Measurements from ENCODE around the gene UVRAG.

The UVRAG gene

DNA sequence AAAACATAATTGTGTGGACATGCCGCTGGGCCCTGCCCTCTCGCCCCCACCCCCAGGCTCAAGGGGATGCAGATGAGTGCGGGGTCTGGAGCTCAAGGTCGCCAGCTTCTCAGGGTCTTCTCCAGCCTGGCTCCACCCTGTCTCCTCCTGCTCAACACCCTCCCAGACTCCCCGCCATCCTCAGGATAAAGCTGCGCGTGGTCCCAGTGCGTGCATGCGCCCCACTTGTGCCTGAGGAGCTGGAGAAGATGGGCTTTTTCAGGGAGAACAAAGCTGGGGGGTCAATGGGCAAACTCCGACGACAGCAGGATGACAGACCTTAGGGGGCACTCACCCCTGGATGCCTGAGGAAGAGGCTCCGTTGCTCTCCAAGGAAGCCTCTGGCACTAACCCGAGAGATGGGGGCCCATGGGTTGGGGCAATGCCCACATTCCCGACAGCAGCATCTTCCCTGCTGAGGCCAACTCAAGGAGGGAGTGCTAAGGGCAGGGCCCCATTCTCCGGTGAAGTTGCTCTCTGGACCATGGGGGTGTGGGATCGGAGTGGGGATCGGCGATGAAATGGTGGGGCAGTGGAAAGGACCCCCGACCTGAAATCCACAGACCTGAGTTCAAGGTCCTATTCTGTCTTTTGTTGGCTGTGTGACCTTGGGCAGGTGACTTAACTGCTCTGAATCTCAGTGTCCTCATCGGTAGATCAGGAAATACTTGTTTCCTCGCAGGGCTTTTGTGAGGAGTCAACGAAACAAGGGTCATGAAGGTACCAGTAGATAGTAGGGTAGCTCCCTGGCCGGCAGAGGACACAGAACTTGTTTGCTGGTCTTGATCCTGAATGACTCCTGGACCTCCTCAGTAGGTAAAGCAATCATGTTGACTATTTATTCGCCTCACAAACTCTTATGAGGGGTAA, 343.6 kb downstream of the UVRAG start:
- H3K9me3 ChIP-seq (ENCODE audit: low read length), result no peaks in the 10 kb centered on the region
- H3K27me3 ChIP-seq (ENCODE audit: insufficient read depth, low read length), result no peaks in the 10 kb centered on the region; the same call in 1 of the 2 replicates
- no peak overlapping the region for H3K4me2 ChIP-seq (ENCODE audit: low read length)
- H3K9ac ChIP-seq (ENCODE audit: low read length), result no peak overlapping the region
- H2AFZ ChIP-seq (ENCODE audit: low read length), result no peak overlapping the region
- H3K4me3 ChIP-seq (ENCODE audit: low read depth, low read length, poor library complexity, severe bottlenecking), result no peak overlapping the region
- H4K20me1 ChIP-seq (ENCODE audit: insufficient read depth, low read length), result no peaks in the 10 kb centered on the region
- H3K27ac ChIP-seq (ENCODE audit: low read depth, low read length, poor library complexity, severe bottlenecking), result no peak overlapping the region
- no peaks in the 10 kb centered on the region for H3K9me2 ChIP-seq (ENCODE audit: low read depth, low read length)
- H3K4me1 ChIP-seq (ENCODE audit: insufficient read depth, low read length, severe bottlenecking), result no peaks in the 10 kb centered on the region
- no peaks in the 10 kb centered on the region for H3K36me3 ChIP-seq (ENCODE audit: insufficient read depth, low read length)
- no peaks in the 10 kb centered on the region for H3F3A ChIP-seq (ENCODE audit: insufficient read depth, low read length)
- TF ChIP-seq, protein P1, sequence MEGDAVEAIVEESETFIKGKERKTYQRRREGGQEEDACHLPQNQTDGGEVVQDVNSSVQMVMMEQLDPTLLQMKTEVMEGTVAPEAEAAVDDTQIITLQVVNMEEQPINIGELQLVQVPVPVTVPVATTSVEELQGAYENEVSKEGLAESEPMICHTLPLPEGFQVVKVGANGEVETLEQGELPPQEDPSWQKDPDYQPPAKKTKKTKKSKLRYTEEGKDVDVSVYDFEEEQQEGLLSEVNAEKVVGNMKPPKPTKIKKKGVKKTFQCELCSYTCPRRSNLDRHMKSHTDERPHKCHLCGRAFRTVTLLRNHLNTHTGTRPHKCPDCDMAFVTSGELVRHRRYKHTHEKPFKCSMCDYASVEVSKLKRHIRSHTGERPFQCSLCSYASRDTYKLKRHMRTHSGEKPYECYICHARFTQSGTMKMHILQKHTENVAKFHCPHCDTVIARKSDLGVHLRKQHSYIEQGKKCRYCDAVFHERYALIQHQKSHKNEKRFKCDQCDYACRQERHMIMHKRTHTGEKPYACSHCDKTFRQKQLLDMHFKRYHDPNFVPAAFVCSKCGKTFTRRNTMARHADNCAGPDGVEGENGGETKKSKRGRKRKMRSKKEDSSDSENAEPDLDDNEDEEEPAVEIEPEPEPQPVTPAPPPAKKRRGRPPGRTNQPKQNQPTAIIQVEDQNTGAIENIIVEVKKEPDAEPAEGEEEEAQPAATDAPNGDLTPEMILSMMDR (IDR thresholded peaks at IDR 0.05; ENCODE audit: low read length), result no peak
- TF ChIP-seq EZH2 (IDR thresholded peaks at IDR 0.05; ENCODE audit: borderline replicate concordance, low read length), result no peak
- H3K79me2 ChIP-seq (ENCODE audit: insufficient read depth, low read length), result no peaks in the 10 kb centered on the region

- H3K79me2 ChIP-seq (ENCODE audit: insufficient read depth, low read length), result no peaks in the 10 kb centered on the region
- H3K9ac ChIP-seq (ENCODE audit: low read length), result no peak overlapping the region
- H3K4me2 ChIP-seq (ENCODE audit: low read length), result no peak overlapping the region
- no peaks in the 10 kb centered on the region for H3K36me3 ChIP-seq (ENCODE audit: insufficient read depth, low read length)
- no peaks in the 10 kb centered on the region for H3K4me1 ChIP-seq (ENCODE audit: insufficient read depth, low read length, severe bottlenecking)
- H3K27ac ChIP-seq (ENCODE audit: low read depth, low read length, poor library complexity, severe bottlenecking), result no peak overlapping the region
- H3F3A ChIP-seq (ENCODE audit: insufficient read depth, low read length), result no peaks in the 10 kb centered on the region
- no peaks in the 10 kb centered on the region for H3K9me2 ChIP-seq (ENCODE audit: low read depth, low read length)
- H3K4me3 ChIP-seq (ENCODE audit: low read depth, low read length, poor library complexity, severe bottlenecking), result no peak overlapping the region
- no peak for TF ChIP-seq EZH2 (IDR thresholded peaks at IDR 0.05; ENCODE audit: borderline replicate concordance, low read length)
- TF ChIP-seq, protein P1 (IDR thresholded peaks at IDR 0.05; ENCODE audit: low read length), result no peak
- H3K27me3 ChIP-seq (ENCODE audit: insufficient read depth, low read length), result no peaks in the 10 kb centered on the region; the same call in 1 of the 2 replicates
- no peaks in the 10 kb centered on the region for H3K9me3 ChIP-seq (ENCODE audit: low read length)
- H2AFZ ChIP-seq (ENCODE audit: low read length), result no peak overlapping the region
- H4K20me1 ChIP-seq (ENCODE audit: insufficient read depth, low read length), result no peaks in the 10 kb centered on the region
Observed at GRCh38 chr11:76159303-76159937, 344.4 kb downstream of the UVRAG start.

DNA sequence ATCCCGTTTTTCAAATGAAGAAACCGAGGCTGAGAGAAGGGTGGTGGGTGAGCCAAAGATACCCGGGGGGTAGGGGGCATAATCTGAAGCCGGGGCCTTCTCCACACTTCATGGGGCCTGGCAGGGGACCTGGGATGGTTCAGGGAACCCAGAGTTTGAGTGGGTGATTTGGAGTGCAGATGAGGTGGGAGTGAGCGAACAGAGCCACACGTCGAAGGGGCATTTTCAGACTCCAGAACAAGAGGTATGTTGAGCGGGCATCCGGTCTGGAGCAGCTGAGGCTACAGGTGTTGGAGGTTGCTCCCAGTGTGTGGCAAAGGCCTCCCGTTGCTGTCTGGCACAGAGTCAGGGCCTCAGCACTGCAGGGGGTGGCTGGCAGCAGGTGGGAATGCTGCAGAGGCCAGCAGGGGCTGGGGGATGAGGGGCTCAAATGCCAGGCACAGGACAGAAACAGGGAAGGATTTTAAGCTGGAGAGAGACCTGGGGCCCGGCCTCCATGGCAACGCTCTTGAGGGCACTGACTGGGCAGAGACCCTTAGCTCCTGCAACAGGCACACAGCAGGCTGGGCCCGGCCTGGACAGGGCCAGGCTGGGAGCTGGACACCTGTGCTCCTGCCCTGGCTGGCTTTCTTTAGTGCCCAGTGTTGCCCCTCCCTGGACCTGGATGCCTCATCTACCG, 345.1 kb downstream of the UVRAG start:
- Histone ChIP-seq H3K9me3 (ENCODE audit: low read length) (no peaks in the 10 kb centered on the region), H3F3A (ENCODE audit: insufficient read depth, low read length) (no peaks in the 10 kb centered on the region), H4K20me1 (ENCODE audit: insufficient read depth, low read length) (no peaks in the 10 kb centered on the region), H3K27me3 (ENCODE audit: insufficient read depth, low read length) (no peaks in the 10 kb centered on the region; the same call in 1 of the 2 replicates), H2AFZ (ENCODE audit: low read length) (no peak overlapping the region), H3K4me3 (ENCODE audit: low read depth, low read length, poor library complexity, severe bottlenecking) (no peak overlapping the region), H3K9ac (ENCODE audit: low read length) (no peak overlapping the region), H3K27ac (ENCODE audit: low read depth, low read length, poor library complexity, severe bottlenecking) (no peak overlapping the region), H3K79me2 (ENCODE audit: insufficient read depth, low read length) (no peaks in the 10 kb centered on the region), H3K9me2 (ENCODE audit: low read depth, low read length) (no peaks in the 10 kb centered on the region), H3K36me3 (ENCODE audit: insufficient read depth, low read length) (no peaks in the 10 kb centered on the region), H3K4me2 (ENCODE audit: low read length) (no peak overlapping the region), H3K4me1 (ENCODE audit: insufficient read depth, low read length, severe bottlenecking) (no peaks in the 10 kb centered on the region)
- TF ChIP-seq, protein P1 (IDR thresholded peaks at IDR 0.05; ENCODE audit: low read length), result no peak
- no peak for TF ChIP-seq EZH2 (IDR thresholded peaks at IDR 0.05; ENCODE audit: borderline replicate concordance, low read length)

All from OCI-LY1 (cell line).